Activated T-helper 9 cell treated with anti-CD3 and anti-CD28 coated beads, Interleukin-2, amount 50 U/mL, for 16 hours (primary cell): Measurements from ENCODE around the gene PCBP2.
A peak's percentile ranks its signal among the peaks of the same experiment; 100 is the strongest.
"Not testable (repeated sequence)": the region's sequence is repeated elsewhere in the genome, so short reads cannot be mapped to it uniquely, and the experiment has no call there.

Source experiments
- DNase-seq: peaks from one replicate; pipeline ENCODE4 v3.0.0-alpha.2; 2020; ENCODE audit warnings: low read depth

PCBP2 gene

DNA sequence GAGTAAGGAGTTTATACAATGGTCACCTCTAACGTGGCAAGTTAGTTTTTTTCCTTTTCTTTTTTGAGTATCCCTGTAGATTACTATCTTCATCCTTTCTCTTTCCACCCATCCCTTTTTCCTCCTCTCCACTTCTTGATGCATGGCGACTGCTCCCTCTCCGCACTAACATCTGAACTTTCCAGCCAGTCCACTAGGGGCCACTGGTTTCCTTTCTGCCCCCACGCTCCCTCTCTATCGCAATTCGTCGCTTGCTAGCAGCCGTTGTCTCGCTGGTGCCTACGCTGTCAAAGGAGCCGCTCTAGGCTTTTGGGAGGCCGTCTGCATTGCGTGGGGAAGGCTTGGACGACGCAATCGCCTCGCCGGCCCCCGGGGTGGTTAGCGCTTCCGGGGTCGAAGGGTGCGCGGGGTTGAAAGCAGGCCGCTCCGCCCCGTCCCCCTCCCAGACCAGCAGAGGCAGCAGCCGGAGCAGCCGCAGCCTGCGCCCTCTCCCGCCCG, at the start of gene PCBP2:
Gene PCBP2, plus strand, starts transcription at position 442 of the 498 bp plus-strand sequence. CDS start 2,699 bp downstream, outside the sequence.
- peak; percentile 97 for DNase-seq

DNA sequence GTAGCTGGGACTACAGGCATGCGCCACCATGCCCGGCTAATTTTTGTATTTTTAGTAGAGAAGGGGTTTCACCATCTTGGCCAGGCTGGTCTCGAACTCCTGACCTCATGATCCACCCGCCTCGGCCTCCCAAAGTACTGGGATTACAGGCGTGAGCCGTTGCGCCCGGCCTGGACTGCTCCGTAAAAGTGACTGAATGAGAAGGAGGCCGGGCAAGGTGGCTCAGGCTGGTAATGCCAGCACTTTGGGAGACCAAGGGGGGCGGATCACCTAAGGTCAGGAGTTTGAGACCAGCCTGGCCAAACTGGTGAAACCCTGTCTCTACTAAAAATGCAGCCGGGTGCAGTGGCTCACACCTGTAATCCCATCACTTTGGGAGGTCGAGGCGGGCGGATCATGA, 49.6 kb upstream of the PCBP2 start:
- not testable (repeated sequence) for DNase-seq

DNA sequence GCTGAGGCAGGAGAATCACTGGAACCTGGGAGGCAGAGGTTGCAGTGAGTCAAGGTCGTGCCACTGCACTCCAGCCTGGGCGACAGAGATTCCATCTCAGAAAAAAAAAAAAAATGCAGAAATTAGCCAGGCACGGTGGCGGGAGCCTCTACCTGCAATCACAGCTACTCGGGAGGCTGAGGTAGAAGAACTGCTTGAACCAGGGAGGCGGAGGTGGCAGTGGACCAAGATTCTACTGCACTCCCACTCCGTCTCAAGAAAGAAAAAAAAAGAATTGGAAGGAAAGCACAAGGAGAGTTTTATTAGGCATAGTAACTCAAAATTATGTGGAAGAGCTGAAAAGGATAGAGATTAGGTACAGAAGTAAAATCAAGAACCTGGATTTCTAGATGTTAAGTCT, 49.0 kb upstream of the PCBP2 start:
- DNase-seq, result no peak

DNA sequence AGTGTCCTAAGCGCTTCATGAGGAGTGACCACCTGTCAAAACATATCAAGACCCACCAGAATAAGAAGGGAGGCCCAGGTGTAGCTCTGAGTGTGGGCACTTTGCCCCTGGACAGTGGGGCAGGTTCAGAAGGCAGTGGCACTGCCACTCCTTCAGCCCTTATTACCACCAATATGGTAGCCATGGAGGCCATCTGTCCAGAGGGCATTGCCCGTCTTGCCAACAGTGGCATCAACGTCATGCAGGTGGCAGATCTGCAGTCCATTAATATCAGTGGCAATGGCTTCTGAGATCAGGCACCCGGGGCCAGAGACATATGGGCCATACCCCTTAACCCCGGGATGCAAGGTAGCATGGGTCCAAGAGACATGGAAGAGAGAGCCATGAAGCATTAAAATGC, 41.0 kb upstream of the PCBP2 start:
- DNase-seq, result no peak

DNA sequence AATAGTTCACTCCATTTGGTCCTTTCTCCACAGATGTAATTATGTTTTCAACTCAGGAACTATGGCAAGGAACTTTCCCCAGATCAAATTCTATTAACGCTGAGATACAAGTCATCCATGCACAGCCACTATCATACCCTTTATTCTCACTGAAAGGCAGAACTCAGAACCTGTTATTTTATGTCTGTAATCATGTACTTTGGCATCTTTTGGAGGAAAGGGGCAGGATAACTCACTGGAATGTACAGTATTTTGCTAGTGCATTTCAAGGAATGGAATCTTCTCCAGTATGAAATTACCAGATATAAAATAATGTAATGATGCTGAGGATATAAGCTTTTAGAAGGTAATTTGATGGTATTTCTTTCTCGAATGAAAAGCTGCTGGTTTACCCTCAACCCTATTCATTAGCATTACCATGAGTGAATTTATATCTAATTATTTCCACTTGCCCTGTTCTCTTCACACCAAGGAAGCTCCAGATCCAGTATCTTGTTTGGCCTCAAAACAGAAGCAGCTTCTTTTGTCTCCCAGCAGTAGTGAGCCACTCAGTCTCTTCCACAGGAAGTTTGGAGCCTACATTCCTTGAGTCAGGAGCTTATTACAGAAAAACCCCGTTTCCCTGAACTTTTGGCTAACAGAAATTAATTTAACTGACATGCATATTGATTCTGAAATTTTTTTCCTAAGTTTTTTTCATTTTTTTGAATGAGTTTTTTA, 38.3 kb upstream of the PCBP2 start:
- no peak for DNase-seq

DNA sequence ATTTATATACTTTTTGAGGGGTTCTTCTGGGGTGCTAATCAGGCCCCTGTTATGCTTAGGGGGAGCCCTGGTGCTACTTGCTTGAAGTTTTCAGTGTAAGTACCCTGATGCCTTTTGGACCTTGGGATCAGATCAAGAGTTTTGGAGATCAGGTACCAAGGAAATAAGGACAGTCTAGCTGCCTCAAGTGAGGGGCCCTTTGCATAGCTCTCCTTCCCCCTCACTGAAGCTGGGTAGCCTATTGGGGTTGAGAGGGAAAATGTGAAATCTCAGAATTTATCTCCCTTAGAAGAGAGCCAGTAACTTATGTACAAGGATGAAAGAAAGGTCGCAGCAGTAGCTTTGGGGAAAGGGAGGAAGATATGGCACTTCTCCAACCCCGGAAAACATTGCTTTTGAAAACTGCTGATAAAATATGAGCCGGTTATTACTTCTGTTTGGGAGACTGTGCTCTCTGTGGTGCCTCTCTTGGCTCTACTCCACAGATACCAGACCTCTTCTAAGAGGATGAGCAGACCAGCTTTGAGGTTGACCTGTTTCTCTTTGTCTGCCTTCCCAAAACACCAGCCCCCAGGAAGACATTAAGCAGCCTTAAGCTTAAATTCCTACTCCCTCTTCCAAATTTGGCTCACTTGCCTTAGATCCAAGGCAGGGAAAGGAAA, 37.0 kb upstream of the PCBP2 start:
- DNase-seq, result no peak

DNA sequence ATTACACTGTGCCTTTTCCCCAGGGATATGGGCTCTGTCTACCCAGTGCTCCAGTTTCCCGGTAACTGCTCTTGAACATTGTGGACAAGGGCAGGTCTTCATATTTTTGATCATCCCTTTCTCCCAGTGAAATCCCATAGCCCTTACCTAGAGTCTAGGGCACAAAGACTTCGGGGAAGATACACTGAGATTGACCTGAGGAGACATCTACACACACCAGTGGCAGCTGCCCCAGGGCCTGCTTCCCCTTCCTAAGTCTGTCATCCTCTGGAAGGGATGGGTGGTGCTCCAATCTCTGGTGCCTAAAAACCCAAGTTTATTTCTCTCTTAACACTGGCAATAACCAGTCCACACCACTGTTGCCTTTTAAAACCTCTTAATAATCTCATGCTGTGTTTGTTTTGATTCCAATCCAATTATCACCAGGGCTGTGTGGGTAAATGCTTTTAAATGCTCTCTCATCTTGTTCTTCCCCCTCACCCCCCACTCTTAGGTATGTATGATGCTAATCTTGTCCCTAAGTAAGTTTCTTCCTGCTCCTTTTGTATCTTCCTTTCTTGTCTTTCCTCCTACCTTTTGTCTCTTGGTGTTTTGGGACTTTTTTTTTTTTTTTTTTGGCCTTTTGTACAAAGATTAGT, 36.0 kb upstream of the PCBP2 start:
- not testable (repeated sequence) for DNase-seq

DNA sequence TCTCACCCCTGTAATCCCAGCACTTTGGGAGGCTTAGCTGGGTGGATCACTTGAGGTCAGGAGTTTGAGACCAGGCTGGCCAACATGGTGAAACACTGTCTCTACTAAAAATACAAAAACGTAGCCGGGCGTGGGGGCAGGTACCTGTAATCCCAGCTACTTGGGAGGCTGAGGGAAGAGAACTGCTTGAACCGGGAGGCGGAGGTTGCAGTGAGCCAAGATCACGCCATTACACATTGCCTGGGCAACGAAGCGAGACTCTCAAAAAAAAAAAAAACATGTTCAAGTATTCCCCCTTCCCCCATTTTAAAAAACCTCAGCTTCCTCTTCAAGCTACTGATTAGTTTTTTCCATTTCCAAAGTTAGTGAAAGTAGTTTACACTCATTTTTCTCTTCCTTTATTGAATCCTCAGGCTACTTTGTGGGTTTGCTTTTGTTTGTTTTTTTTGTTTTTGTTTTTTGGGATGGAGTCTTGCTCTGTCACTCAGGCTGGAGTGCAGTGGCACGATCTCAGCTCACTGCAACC, 34.5 kb upstream of the PCBP2 start:
- not testable (repeated sequence) for DNase-seq

DNA sequence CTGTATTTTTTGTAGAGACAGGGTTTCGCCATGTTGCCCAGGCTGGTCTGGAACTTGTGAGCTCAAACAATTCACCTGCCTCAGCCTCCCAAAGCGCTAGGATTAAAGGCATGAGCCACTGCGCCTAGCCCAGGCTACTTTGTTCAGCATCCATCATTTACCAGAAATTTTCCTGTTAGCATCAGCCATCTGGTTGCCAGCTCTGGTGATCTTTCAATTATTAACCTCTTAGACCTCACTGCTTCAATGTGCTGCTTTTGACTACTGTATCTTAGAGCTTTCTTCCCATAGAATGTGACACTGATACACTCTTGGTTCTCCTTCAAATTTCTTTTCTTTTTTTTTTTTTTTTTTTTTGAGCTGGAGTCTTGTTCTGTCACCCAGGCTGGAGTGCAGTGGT, 33.7 kb upstream of the PCBP2 start:
- no peak for DNase-seq

DNA sequence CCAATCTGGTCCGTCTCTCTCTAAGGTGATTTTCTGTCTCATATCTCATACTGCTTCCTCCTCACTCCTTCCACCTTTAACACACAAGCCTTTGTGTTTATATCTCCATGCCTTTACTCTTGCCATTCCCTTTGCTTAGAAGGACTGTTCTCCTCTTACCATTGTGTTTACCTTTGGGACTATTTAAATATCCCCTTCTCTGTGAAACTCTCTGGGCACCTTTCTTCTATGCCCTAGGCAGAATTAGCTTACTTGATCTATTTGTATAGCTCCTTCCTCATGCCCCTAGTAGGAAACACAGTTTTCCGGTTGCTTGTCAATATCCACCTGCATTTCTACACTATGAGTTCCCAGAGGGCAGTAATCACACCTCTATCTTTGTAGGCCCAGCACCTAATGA, 32.1 kb upstream of the PCBP2 start:
- DNase-seq, result no peak

DNA sequence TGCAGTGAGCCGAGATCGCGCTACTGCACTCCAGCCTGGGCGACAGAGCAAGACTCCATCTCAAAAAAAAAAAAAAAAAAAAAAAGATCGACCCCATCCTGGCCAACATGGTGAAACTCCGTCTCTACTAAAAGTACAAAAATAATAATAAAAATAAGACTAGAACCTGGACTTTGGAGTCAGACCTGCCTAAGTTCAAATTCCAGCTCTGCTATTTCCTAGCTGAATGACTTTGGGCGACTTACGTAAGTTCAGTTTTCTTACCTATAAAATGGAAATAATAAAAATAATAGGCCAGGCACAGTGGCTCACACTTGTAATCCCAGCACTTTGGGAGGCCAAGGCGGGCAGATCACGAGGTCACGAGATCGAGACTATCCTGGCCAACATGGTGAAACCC, 29.7 kb upstream of the PCBP2 start:
- not testable (repeated sequence) for DNase-seq

DNA sequence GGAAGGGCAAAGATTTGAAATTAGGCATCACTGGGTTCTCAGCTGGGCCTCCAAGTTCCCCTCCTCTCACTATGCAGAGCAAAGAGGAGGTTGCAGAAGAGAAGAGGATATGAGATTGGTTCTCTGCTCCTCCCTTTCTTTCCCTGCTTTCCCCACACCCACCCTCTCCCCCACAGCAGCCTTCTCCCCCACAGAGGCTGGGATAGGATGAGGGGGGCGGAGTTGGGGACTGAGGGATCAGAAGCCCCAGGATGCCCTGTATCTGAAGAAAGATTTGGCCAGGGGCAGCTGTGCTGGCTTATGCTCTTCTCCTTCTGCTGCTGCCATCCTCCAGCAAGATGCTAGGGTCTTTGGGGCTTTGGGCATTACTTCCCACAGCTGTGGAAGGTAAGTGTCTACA, 28.3 kb upstream of the PCBP2 start, which contains the start of gene AMHR2:
Gene AMHR2, plus strand, starts transcription at position 259 of the 400 bp plus-strand sequence. Its CDS starts 80 bp downstream, at position 339.
- DNase-seq, result no peak

DNA sequence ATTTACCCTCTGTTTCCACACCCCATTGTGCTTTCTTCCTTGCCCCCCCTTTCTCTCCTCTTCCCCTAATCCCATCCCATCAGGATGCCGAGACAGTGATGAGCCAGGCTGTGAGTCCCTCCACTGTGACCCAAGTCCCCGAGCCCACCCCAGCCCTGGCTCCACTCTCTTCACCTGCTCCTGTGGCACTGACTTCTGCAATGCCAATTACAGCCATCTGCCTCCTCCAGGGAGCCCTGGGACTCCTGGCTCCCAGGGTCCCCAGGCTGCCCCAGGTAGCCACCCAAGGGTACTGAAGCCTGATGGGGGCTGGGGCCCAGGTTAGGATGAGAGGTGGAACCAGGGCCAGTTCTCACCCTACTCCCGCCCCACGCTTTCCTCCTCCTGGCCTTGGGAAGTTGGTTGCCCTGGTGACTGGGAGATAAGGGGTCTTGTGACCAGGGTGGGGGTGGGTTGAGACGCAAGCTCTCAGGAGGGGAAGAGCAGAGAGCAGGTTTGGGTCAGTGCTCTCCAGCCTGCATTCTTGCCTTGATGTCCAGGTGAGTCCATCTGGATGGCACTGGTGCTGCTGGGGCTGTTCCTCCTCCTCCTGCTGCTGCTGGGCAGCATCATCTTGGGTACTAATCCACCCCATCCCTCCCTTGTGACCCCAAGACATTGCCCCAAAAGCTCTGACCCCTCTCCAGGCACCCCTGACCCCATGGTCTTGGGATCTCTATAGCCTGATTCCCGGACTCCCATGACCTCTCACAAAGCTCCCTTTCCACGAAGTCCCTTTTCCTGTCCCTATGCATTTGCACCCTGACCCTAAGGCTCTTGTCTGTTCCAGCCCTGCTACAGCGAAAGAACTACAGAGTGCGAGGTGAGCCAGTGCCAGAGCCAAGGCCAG, 27.0 kb upstream of the PCBP2 start:
- no peak for DNase-seq

DNA sequence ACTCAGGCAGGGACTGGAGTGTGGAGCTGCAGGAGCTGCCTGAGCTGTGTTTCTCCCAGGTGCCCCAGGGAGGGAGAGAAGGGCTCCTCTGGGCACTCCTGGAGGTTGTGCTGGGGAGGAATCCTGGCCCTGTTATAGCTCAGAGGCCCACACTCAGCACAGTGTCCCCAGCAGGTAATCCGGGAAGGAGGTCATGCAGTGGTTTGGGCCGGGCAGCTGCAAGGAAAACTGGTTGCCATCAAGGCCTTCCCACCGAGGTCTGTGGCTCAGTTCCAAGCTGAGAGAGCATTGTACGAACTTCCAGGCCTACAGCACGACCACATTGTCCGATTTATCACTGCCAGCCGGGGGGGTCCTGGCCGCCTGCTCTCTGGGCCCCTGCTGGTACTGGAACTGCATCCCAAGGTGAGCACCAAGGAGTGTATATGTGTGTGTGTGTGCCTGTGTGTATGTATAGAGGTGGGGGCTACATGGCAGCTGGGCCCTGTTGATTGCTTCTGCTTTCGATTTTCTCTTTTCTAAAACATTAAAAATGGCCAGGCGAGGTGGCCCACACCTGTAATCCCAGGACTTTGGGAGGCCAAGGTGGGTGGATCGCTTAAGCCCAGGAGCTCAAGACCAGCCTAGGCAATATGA, 26.3 kb upstream of the PCBP2 start:
- no peak for DNase-seq

DNA sequence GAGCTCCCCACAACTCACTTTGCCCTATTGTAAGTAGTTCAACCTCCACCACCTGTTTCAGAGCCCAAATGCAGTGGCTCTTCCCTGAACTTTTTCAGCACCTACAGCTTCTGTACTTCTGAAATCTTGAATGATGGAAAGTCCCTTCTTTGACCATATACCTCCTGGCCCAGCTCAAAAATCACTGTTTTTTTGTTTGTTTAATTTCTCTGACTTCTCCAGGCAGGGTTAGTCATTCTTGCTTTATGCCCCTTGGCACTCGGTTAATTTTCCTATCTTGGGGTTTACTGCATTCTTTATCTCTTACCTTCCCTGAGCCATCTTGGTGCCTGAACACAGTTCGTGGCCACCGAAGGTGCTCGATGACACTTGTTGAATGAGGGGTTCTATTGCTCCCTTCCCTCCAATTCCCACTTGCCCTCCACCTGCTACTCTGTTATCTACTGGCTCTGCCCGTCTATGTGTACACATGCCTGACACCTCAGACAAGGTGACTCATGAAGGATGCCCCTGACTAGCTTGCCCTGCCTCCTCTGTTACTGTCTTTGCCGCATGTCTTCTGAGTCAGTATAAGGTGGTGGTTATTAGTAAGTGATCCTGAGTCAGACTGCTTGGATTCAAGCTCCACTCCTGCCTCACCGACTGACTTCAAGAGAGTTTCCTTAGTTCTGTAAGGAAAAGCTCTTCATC, 23.9 kb upstream of the PCBP2 start:
- no peak for DNase-seq

DNA sequence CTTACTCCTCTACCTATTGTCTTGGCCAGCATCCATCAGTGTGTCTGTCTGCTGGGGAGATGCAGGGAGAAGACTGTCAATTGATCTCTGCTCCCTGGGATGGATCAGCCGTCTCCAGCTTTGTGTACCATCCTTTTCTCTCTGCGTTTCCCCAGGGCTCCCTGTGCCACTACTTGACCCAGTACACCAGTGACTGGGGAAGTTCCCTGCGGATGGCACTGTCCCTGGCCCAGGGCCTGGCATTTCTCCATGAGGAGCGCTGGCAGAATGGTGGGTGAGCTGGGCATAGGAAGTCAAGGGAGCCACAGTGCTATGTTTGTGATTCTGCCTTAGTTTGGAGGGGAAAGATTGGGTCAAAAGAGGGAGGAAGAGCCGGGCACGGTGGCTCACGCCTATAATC, 23.2 kb upstream of the PCBP2 start:
- DNase-seq, result no peak

DNA sequence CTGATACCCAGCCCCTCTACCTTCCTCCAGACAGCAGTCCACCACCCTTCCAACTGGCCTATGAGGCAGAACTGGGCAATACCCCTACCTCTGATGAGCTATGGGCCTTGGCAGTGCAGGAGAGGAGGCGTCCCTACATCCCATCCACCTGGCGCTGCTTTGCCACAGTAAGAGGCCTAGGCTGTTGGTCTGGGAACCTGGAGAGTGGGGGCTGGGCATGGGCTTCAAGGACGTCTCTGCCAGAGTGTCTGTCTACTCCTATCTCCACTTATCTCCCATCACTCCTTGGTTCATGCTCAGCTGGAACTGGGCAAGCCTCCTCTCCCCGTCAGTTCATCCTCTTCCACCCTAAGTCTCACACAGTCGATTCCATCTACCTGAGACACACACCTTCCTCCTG, 21.8 kb upstream of the PCBP2 start:
- DNase-seq, result no peak

DNA sequence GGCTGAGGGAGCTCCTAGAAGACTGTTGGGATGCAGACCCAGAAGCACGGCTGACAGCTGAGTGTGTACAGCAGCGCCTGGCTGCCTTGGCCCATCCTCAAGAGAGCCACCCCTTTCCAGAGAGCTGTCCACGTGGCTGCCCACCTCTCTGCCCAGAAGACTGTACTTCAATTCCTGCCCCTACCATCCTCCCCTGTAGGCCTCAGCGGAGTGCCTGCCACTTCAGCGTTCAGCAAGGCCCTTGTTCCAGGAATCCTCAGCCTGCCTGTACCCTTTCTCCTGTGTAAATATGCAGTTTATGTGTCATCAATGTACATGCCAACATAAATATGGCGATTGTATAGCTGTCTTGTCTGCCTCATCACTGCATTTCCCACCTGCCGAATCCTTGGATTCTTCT, 20.7 kb upstream of the PCBP2 start:
- DNase-seq, result no peak

DNA sequence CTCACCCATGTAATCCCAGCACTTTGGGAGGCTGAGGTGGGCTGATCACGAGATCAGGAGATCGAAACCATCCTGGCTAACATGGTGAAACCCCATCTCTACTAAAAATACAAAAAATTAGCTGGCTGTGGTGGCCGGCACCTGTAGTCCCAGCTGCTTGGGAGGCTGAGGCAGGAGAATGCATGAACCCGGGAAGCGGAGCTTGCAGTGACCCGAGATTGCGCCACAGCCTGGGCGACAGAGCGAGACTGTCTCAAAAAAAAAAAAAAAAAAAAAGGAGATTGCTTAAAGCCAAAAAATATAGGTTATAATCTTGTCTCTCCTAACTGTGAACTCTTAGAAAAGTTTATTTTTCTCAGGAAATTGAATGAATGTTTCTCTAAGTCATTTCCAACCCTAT, 16.6 kb upstream of the PCBP2 start:
- not testable (repeated sequence) for DNase-seq

DNA sequence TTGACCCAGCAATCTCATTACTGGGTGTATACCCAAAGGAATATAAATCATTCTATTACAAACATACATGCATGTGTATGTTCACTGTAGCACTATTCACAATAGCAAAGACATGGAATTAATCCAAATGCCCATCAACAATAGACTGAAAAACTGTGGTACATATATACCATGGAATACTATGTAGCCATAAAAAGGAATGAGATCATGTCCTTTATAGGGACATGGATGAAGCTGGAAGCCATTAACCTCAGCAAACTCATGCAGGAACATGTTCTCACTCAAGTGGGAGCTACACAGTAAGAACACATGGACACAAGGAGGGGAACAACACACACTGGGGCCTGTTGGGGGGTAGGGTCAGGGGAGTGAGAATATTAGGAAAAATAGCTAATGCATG, 12.3 kb upstream of the PCBP2 start:
- not testable (repeated sequence) for DNase-seq
